ENCODE measurements around the gene SOST. TPM values are rescaled to one million over a fixed set of nuclear protein-coding genes. Genes with fewer than 3 reads are reported as not detected.
A peak's percentile ranks its signal among the peaks of the same experiment; 100 is the strongest.

SOST gene
- total RNA-seq, 4 donors from 2014 or later = 0.49 to 1.5 TPM; not detected in 2

DNA sequence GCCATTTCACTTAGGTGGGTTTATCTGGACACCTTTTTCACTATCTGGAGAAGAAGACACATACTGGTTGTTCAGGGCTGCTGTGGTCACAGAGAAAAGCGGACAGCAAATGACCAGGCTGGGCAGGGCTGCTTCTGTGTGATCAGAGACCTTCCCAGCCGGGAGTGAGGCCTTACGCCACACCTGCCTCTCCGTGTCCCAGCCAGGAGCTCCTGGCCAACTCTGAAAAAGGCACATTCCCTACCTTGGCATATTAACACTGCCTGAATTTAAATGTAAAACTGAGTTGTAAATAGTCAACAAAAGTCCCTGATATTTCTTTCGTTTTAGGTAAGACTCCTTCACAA lies 9.1 kb upstream of the SOST start:
- 68 to 76% methylated on average over 5 of the region's 5 CpGs for WGBS, 2 donors
- intact Hi-C loops (cut with DNase I; ENCODE audit: low total_unique reads) = no loop called here

DNA sequence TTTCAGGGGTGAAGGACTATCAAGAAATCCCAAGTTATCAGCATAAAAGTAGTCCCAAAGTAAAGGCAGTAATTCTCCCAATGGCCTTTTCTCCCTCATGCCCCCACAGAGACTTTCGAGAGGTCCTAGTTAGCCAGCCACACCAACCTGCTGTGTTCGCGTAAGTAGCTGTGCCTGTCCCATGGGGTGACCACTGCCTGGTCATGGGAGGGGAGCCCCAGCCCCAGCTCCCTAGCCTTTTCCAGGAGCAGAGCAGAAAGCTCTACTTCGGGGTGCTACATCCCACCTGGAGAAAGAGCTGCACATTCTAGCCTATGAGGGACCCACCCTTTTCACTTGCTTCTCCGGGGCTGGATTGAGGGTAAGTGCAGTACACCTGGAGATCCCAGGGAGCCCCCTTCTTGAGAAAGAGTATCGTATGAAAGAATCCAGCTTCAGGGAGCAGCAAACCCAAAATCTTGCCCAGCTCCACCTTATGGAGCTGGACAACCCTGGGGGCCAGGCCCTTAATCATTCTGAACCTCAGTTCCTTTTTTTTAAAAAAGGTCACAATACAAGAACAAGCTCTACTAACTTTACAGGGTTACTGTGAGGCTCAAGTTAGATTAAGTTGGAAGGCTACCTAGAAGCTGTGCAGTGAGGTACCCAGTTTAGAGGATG lies 8.6 kb upstream of the SOST start:
- DNase-seq (ENCODE audit: low spot score in 2 of 2) = no peak
- H3K4me3 ChIP-seq (ENCODE audit: low read depth, poor library complexity, severe bottlenecking) = no peak overlapping the region
- TF ChIP-seq POLR2A (IDR thresholded peaks at IDR 0.05) = no peak
- TF ChIP-seq, protein P1, sequence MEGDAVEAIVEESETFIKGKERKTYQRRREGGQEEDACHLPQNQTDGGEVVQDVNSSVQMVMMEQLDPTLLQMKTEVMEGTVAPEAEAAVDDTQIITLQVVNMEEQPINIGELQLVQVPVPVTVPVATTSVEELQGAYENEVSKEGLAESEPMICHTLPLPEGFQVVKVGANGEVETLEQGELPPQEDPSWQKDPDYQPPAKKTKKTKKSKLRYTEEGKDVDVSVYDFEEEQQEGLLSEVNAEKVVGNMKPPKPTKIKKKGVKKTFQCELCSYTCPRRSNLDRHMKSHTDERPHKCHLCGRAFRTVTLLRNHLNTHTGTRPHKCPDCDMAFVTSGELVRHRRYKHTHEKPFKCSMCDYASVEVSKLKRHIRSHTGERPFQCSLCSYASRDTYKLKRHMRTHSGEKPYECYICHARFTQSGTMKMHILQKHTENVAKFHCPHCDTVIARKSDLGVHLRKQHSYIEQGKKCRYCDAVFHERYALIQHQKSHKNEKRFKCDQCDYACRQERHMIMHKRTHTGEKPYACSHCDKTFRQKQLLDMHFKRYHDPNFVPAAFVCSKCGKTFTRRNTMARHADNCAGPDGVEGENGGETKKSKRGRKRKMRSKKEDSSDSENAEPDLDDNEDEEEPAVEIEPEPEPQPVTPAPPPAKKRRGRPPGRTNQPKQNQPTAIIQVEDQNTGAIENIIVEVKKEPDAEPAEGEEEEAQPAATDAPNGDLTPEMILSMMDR (IDR thresholded peaks at IDR 0.05) = no peak
- WGBS, 2 donors = 79 to 80% methylated on average over 6 of the region's 6 CpGs
- intact Hi-C loops (cut with DNase I; ENCODE audit: low total_unique reads) = no loop called here

More for the DNA sequence above, 9.1 kb upstream of the SOST start:
- DNase-seq (ENCODE audit: low spot score in 2 of 2) = peak in 1 of 2 donors; percentile 81
- H3K4me3 ChIP-seq (ENCODE audit: low read depth, poor library complexity, severe bottlenecking) = no peak overlapping the region
- TF ChIP-seq, protein P1 (IDR thresholded peaks at IDR 0.05) = no peak
- no peak for TF ChIP-seq POLR2A (IDR thresholded peaks at IDR 0.05)

DNA sequence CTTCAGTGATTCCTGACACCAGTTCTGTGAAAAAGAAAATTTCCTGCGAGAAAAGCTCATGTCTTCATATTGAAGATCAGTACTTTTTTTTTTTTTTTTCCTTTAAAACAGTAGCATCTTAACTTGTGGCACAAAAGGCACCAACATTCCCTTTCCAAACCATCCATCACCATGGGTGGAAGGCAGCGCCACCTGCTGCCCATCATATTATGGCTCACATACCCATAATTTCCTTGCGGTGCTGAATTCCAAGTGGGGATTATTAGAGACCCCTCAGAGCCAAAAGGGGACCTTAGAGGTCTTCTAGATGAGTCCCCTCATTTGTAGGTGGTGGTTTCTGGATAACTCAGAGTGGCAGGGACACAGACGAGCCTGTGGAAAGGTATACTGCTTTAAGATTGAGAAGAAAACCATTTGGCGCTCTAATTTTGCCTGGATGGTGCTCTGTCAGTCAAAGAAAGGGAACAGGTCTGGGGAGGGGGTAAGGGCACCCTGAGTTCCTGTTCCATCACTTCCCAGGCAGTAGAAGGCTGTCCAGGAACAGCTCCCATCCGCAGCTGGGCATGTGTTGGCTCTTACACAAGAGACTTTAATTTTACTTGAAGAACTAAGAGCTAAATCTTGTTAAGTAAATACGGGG lies 7.9 kb upstream of the SOST start:
- intact Hi-C loops (cut with DNase I; ENCODE audit: low total_unique reads) = no loop called here
- no peak overlapping the region for H3K4me3 ChIP-seq (ENCODE audit: low read depth, poor library complexity, severe bottlenecking)
- 47 to 51% methylated on average over 7 of the region's 7 CpGs for WGBS, 2 donors
- peak; percentile 45 to 90 for DNase-seq (ENCODE audit: low spot score in 2 of 2)
- no peak for TF ChIP-seq POLR2A (IDR thresholded peaks at IDR 0.05)
- TF ChIP-seq, protein P1 (IDR thresholded peaks at IDR 0.05) = peak in 1 of 3 donors; percentile 12

DNA sequence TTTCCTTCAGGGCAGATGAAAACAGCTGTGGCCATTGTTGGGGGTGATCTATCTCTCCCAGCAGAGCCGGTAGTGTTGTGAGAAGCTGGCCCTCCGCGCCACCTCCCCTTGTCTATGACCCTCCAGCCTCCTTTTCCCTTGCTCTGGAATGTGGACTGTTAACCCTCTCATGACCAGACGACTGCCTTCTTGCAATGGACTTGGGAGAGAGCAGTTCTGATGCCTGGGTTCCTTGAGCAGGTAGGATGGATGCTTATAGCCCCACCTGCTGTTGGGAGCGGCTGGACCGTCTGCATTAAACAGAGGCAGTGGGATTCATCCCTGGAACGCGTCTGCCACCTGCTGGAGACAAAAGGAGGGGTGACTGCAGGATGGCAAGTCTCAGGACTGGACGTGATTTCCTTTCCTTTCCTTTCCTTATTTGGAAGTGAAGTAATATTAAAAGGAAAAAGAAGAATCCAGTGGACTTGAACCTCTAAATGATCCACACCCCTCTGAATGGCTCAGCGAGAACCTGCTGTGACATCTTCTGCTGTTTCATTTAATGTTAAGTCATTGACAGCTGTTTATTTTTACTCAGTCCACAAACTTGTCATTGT lies 1.8 kb upstream of the SOST start:
- no peak for TF ChIP-seq POLR2A (IDR thresholded peaks at IDR 0.05)
- TF ChIP-seq, protein P1 (IDR thresholded peaks at IDR 0.05) = peak in 2 of 3 donors; percentile 90 to 96
- WGBS, 2 donors = 6 to 9% methylated on average over 9 to 10 of the region's 10 CpGs
- intact Hi-C loops (cut with DNase I; ENCODE audit: low total_unique reads) = no loop called here

DNA sequence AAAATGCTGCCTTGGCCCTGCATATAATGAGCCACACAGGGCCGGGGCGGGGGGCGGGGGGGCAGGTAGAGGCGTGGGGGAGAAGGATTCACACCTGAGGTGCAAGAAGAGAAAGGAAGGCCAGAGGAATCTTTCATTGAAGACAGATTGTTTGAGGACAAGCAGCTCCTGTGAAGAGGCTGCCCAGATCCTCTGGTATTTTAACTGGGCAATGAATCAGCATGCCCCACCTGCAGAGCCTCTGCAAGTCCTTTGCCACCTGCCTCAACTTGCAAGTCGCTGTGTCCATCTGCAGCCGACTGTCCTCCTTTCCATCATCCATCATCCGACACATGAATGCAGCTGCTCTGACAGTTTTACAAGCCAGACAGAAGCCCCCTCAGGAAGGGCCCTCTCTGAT lies 1.2 kb upstream of the SOST start:
- TF ChIP-seq, protein P1 (IDR thresholded peaks at IDR 0.05) = no peak
- no peak for TF ChIP-seq POLR2A (IDR thresholded peaks at IDR 0.05)
- 62 to 65% methylated on average over 7 of the region's 7 CpGs for WGBS, 2 donors
- no peak for DNase-seq (ENCODE audit: low spot score in 2 of 2)
- intact Hi-C loops (cut with DNase I; ENCODE audit: low total_unique reads) = loop anchor here (5.0 to 10.0 kb wide), 2 partner anchors 68 to 185 kb away; no protein-coding TSS in a partner anchor
- no peak overlapping the region for H3K4me3 ChIP-seq (ENCODE audit: low read depth, poor library complexity, severe bottlenecking)

More for the DNA sequence above, 1.8 kb upstream of the SOST start:
- H3K4me3 ChIP-seq (ENCODE audit: low read depth, poor library complexity, severe bottlenecking) = no peak overlapping the region
- DNase-seq (ENCODE audit: low spot score in 2 of 2) = peak; percentile 93 to 99
